Endothelial cell of umbilical vein (primary cell): Measurements from ENCODE around the gene SLC25A24. TPM values are rescaled to one million over a fixed set of nuclear protein-coding genes. Genes with fewer than 3 reads are reported as not detected.
"Not testable (repeated sequence)": the region's sequence is repeated elsewhere in the genome, so short reads cannot be mapped to it uniquely, and the experiment has no call there.

Experiments
- BruUV-seq: library from RNA; stranded (reverse); fragments of 400-500 nt; replicated peaks from 2 replicates; lab custom pipeline; 2021; lab: Mats Ljungman, UMichigan
- CTCF ChIA-PET: fragments of 300-600, 350-600 bp; sonication (Branson Sonifier 250); formaldehyde crosslinking; loops from one replicate; lab custom pipeline; 2021; ENCODE audit warnings: antibody characterized with exemption, inconsistent platforms; lab: Charles Lee
- POLR2A ChIA-PET: fragments of 300-600, 350-600 bp; sonication (Branson Sonifier 250); formaldehyde crosslinking; loops from one replicate; lab custom pipeline; 2021; ENCODE audit warnings: antibody characterized with exemption, inconsistent platforms; lab: Charles Lee
- DNase-seq: peaks from one replicate; pipeline ENCODE4 v3.0.0-alpha.2; 2011; ENCODE audit warnings: low read depth, low spot score
- FAIRE-seq: peaks from 2 replicates; lab custom pipeline; 2011; peaks lifted over from hg19 to GRCh38; lab: Jason Lieb, UNC
- H2AFZ ChIP-seq: 2 replicates; pipeline ENCODE4 v1.6.0; 2012; ENCODE audit warnings: low read depth, low read length, control low read depth, inconsistent platforms
- H3K27ac ChIP-seq: 2 replicates; pipeline ENCODE4 v1.5.1; 2011; ENCODE audit warnings: low read depth, mild to moderate bottlenecking, control low read depth, low read length, moderate library complexity; ENCODE audit not compliant: insufficient read depth
- H3K27me3 ChIP-seq, 2 experiments: 2 replicates each; pipeline versions ENCODE4 v1.6.0 to v1.6.1; 2011; ENCODE audit warnings: low read length in 2 of 2, mixed read lengths in 1 of 2; ENCODE audit not compliant: control insufficient read depth in 2 of 2, insufficient read depth in 2 of 2
- H3K36me3 ChIP-seq, 2 experiments: 2 replicates in 1 of 2; 3 replicates in 1 of 2; pipeline ENCODE4 v1.5.1; 2011; ENCODE audit warnings: low read length in 2 of 2, mild to moderate bottlenecking in 1 of 2, moderate library complexity in 1 of 2; ENCODE audit not compliant: control insufficient read depth in 2 of 2, insufficient read depth in 2 of 2; ENCODE audit errors: extremely low read depth in 1 of 2
- H3K4me1 ChIP-seq: 3 replicates; pipeline ENCODE4 v1.5.1; 2011; ENCODE audit warnings: mild to moderate bottlenecking, low read length; ENCODE audit not compliant: control insufficient read depth, insufficient read depth; ENCODE audit errors: extremely low read depth
- H3K4me2 ChIP-seq: 2 replicates; pipeline ENCODE4 v1.6.1; 2011; ENCODE audit warnings: low read length, control low read depth, mixed read lengths; ENCODE audit not compliant: insufficient read depth
- H3K4me3 ChIP-seq, 3 experiments: fragments of 200-600 bp in 1 of 3; sonication (generic), shearing (Covaris generic) in 1 of 3; replicated peaks in 1 of 3; 2 replicates each; pipeline ENCODE4 v1.5.1; 2011 to 2016; ENCODE audit warnings: control low read depth in 3 of 3, low read length in 3 of 3, mild to moderate bottlenecking in 2 of 3, inconsistent platforms in 1 of 3, low read depth in 1 of 3, moderate library complexity in 1 of 3; ENCODE audit not compliant: insufficient read depth in 1 of 3
- H3K79me2 ChIP-seq: 2 replicates; pipeline ENCODE4 v1.6.0; 2012; ENCODE audit warnings: low read length, inconsistent platforms; ENCODE audit not compliant: control insufficient read depth, insufficient read depth
- H3K9ac ChIP-seq: replicated peaks from 2 replicates; pipeline ENCODE3; 2011; ENCODE audit warnings: low read length, control low read depth; ENCODE audit not compliant: insufficient read depth; ENCODE audit errors: extremely low read depth
- H3K9me1 ChIP-seq: replicated peaks from 3 replicates; pipeline ENCODE4 v1.6.0; 2011; ENCODE audit warnings: mild to moderate bottlenecking, low read length; ENCODE audit not compliant: control insufficient read depth, insufficient read depth; ENCODE audit errors: extremely low read depth
- H3K9me3 ChIP-seq: replicated peaks from 2 replicates; pipeline ENCODE4 v1.5.1; 2012; ENCODE audit warnings: low read length, inconsistent platforms; ENCODE audit not compliant: control insufficient read depth, insufficient read depth
- H4K20me1 ChIP-seq: replicated peaks from 2 replicates; pipeline ENCODE3; 2011; ENCODE audit warnings: mild to moderate bottlenecking, low read length; ENCODE audit not compliant: control insufficient read depth, insufficient read depth; ENCODE audit errors: extremely low read depth
- CTCF ChIP-seq, 2 donors: IDR thresholded peaks; 1 replicate in 1 of 2; 2 replicates in 1 of 2; pipeline ENCODE4 v1.5.1; 2011; ENCODE audit warnings: low read length in 2 of 2, mild to moderate bottlenecking in 2 of 2, moderate library complexity in 2 of 2, control low read depth in 1 of 2, inconsistent platforms in 1 of 2, low read depth in 1 of 2; ENCODE audit not compliant: insufficient read depth in 1 of 2; ENCODE audit errors: extremely low read depth in 1 of 2
- EZH2 ChIP-seq: IDR thresholded peaks from 2 replicates; pipeline ENCODE4 v1.6.1; 2012; ENCODE audit warnings: borderline replicate concordance, low read depth, mild to moderate bottlenecking, moderate library complexity, low read length, inconsistent platforms; ENCODE audit not compliant: severe bottlenecking
- FOS ChIP-seq: IDR thresholded peaks from 2 replicates; pipeline ENCODE4 v1.6.1; 2011; ENCODE audit warnings: mild to moderate bottlenecking, low read length, moderate library complexity, borderline replicate concordance; ENCODE audit not compliant: insufficient read depth
- GATA2 ChIP-seq: IDR thresholded peaks from 2 replicates; pipeline ENCODE4 v1.7.0; 2011; ENCODE audit warnings: low read depth, mild to moderate bottlenecking, moderate library complexity, mixed read lengths, low read length; ENCODE audit not compliant: insufficient read length, insufficient read depth
- JUN ChIP-seq: IDR thresholded peaks from 2 replicates; pipeline ENCODE4 v1.6.1; 2011; ENCODE audit warnings: borderline replicate concordance, low read depth; ENCODE audit not compliant: insufficient read length, insufficient read depth
- MYC ChIP-seq: IDR thresholded peaks from one replicate; pipeline ENCODE4 v1.6.1; 2011; ENCODE audit warnings: mild to moderate bottlenecking, low read depth, low read length
- POLR2A ChIP-seq: IDR thresholded peaks from 2 replicates; pipeline ENCODE4 v1.6.1; 2012; ENCODE audit warnings: low read depth, mild to moderate bottlenecking, control low read depth, low read length
- POLR2AphosphoS5 ChIP-seq: IDR thresholded peaks from 2 replicates; pipeline ENCODE4 v1.6.1; 2012; ENCODE audit warnings: low read depth, mild to moderate bottlenecking, control low read depth, low read length, moderate library complexity; ENCODE audit not compliant: insufficient read depth
- dilution Hi-C: fragments of 300-500 bp; cut with MboI; formaldehyde crosslinking; loops from one replicate; pipeline ENCODE4 v1.15.0; 2019; ENCODE audit warnings: low sequenced_read_pairs; ENCODE audit not compliant: extremely low pct_ligation_motif_present
- intact Hi-C: fragments of 100-400 bp; cut with micrococcal nuclease; formaldehyde crosslinking; loops from one replicate; pipeline ENCODE4 v1.10.0; 2022
- polyA plus RNA-seq, 4 experiments: library from polyadenylated mRNA; depleted of rRNA in 3 of 4; stranded (reverse) in 3 of 4; unstranded in 1 of 4; fragments of >200 nt; gene quantifications; 2 replicates each; pipeline versions ENCODE4 v1.2.1 to v1.2.3, GENCODE V29; 2011 to 2012; ENCODE audit warnings: missing spikeins in 1 of 4
- total RNA-seq: library from RNA; stranded (reverse); gene quantifications from 2 replicates; pipeline ENCODE4 v1.2.3, GENCODE V29; 2021
- TF ChIP-seq, protein P1 (sequence below): IDR thresholded peaks from 2 replicates; pipeline ENCODE4 v1.6.1; 2011; ENCODE audit not compliant: insufficient read depth, insufficient read length

Gene SLC25A24
- total and polyA plus RNA-seq, 2 donors (not counting 3 experiments of a cell fraction or from before 2014, with no cell fraction given): 16.9 to 45.8 TPM

DNA sequence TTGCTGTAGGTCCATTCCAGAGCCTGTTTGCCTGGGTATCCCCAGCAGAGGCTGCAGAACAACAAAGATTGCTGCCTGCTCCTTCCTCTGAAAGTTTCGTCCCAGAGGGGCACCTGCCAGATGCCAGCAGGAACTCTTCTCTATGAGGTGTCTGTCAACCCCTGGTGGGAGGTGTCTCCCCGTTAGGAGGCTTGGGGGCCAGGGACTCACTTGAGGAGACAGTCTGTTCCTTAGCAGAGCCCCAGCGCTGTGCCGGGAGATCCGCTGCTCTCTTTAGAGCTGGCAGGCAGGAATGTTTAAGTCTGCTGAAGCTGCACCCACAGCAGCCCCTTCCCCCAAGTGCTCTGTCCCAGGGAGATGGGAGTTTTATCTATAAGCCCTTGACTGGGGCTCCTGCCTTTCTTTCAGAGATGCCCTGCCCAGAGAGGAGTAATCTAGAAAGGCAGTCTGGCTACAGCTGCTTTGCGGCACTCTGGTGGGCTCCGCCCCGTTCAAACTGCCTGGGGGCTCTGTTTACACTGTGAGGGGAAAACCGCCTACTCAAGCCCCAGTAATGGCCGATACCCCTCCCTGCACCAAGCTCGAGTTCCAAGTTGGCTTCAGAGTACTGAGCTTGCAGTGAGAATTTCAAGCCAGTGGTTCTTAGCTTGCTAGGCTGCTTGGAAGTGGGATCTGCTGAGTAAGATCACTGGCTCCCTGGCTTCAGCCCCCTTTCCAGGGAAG lies 8.7 kb upstream of the SLC25A24 start:
- BruUV-seq: no TSS peak
- no peak overlapping the region for H2AFZ ChIP-seq
- DNase-seq (no peak), FAIRE-seq (no peak)
- no peaks in the 10 kb centered on the region for H3K9me1 ChIP-seq
- intact Hi-C loops: no loop called here
- ChIA-PET POLR2A (no interaction called here), CTCF (interaction anchor here (1.0 kb wide), 1 partner anchor 8 kb away, joined by 3 read pairs; no protein-coding TSS in a partner anchor)
- no peaks in the 10 kb centered on the region for H3K79me2 ChIP-seq
- TF ChIP-seq POLR2AphosphoS5 (no peak), MYC (no peak), JUN (no peak), POLR2A (no peak), CTCF (IDR thresholded peaks at IDR 0.05; ENCODE audit: extremely low read depth in 1 of 2, insufficient read depth in 1 of 2, low read depth in 1 of 2, low read length in 2 of 2) (no peak), FOS (no peak), GATA2 (no peak), EZH2 (no peak)
- TF ChIP-seq, protein P1, sequence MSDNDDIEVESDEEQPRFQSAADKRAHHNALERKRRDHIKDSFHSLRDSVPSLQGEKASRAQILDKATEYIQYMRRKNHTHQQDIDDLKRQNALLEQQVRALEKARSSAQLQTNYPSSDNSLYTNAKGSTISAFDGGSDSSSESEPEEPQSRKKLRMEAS: no peak
- H3K9me3 ChIP-seq: no peaks in the 10 kb centered on the region
- no peaks in the 10 kb centered on the region for H3K36me3 ChIP-seq
- peaks cover 3% of the 10 kb centered on the region for H3K4me1 ChIP-seq
- peaks cover 6 to 20% of the 10 kb centered on the region in 2 experiments for H3K27me3 ChIP-seq
- dilution Hi-C loops: no loop called here
- no peaks in the 10 kb centered on the region for H4K20me1 ChIP-seq
- H3K27ac ChIP-seq: no peak overlapping the region
- no peak overlapping the region for H3K4me3 ChIP-seq
- no peak overlapping the region for H3K9ac ChIP-seq
- H3K4me2 ChIP-seq: no peak overlapping the region

GRCh38 chr1:108203582-108203981 lies 3.4 kb upstream of the SLC25A24 start:
- FAIRE-seq, H3K9me3 ChIP-seq, H3K36me3 ChIP-seq, H3K9me1 ChIP-seq, H3K9ac ChIP-seq, intact Hi-C loops, H3K27me3 ChIP-seq, POLR2A ChIA-PET, CTCF ChIA-PET, DNase-seq, H3K4me2 ChIP-seq, BruUV-seq, H3K4me3 ChIP-seq, H4K20me1 ChIP-seq, dilution Hi-C loops, H2AFZ ChIP-seq, H3K27ac ChIP-seq, H3K4me1 ChIP-seq: not testable (repeated sequence)
- H3K79me2 ChIP-seq: peaks cover 13% of the 10 kb centered on the region
